AML-193 (cell line): ENCODE data around the gene AMFR.
"Not testable (repeated sequence)": the region's sequence is repeated elsewhere in the genome, so short reads cannot be mapped to it uniquely, and the experiment has no call there.

Experiments used
- DNase-seq, 2 experiments: peaks; one replicate each; lab custom pipeline; 2025; lab: John Stamatoyannopoulos, UW

Gene AMFR

GRCh38 chr16:56423584-56424403, 1.6 kb downstream of the AMFR start:
- DNase-seq: peak; percentile 19 to 28

GRCh38 chr16:56422896-56423441, 2.4 kb downstream of the AMFR start:
- no peak for DNase-seq

GRCh38 chr16:56421976-56422669, 3.2 kb downstream of the AMFR start:
- no peak for DNase-seq

- DNase-seq: no peak
Measured at GRCh38 chr16:56421313-56421712, 4.0 kb downstream of the AMFR start.

- no peak for DNase-seq
Measured at GRCh38 chr16:56420613-56421012, 4.7 kb downstream of the AMFR start.

- DNase-seq: no peak
Measured at GRCh38 chr16:56419740-56420548, 5.4 kb downstream of the AMFR start.

- no peak for DNase-seq
Measured at GRCh38 chr16:56417138-56417537, 8.2 kb downstream of the AMFR start.

- no peak for DNase-seq
Measured at GRCh38 chr16:56415875-56416274, 9.5 kb downstream of the AMFR start.

GRCh38 chr16:56414366-56414765, 11.0 kb downstream of the AMFR start:
- no peak for DNase-seq

- no peak for DNase-seq
Measured at GRCh38 chr16:56413381-56413780, 12.0 kb downstream of the AMFR start.

GRCh38 chr16:56411624-56412023, 13.7 kb downstream of the AMFR start:
- no peak for DNase-seq

GRCh38 chr16:56411123-56411522, 14.2 kb downstream of the AMFR start:
- DNase-seq: no peak

- no peak for DNase-seq
Measured at GRCh38 chr16:56409195-56409594, 16.1 kb downstream of the AMFR start.

GRCh38 chr16:56408379-56409098, 16.8 kb downstream of the AMFR start:
- DNase-seq: no peak

GRCh38 chr16:56405977-56406672, 19.2 kb downstream of the AMFR start:
- no peak for DNase-seq

- DNase-seq: peak; percentile 5 to 19
Measured at GRCh38 chr16:56401482-56401881, 23.9 kb downstream of the AMFR start.

- no peak for DNase-seq
Measured at GRCh38 chr16:56400458-56400857, 24.9 kb downstream of the AMFR start.

GRCh38 chr16:56399486-56399885, 25.9 kb downstream of the AMFR start:
- DNase-seq: no peak

GRCh38 chr16:56399047-56399446, 26.3 kb downstream of the AMFR start:
- DNase-seq: no peak

- DNase-seq: not testable (repeated sequence)
Measured at GRCh38 chr16:56396724-56397123, 28.6 kb downstream of the AMFR start.

- DNase-seq: no peak
Measured at GRCh38 chr16:56389554-56389953, 35.8 kb downstream of the AMFR start.
